NCI-H460 (cell line): ENCODE measurements around the gene CALHM6. TPM values are rescaled to one million over a fixed set of nuclear protein-coding genes. Genes with fewer than 3 reads are reported as not detected.

Source experiments
- DNase-seq: peaks from one replicate; pipeline ENCODE4 v3.0.0-alpha.2; 2016; ENCODE audit warnings: low read depth; ENCODE audit errors: extremely low read depth
- total RNA-seq: library from RNA; depleted of rRNA; stranded (reverse); fragments of >200 nt; shearing (Covaris generic); gene quantifications from 2 replicates; pipeline ENCODE4 v1.2.3, GENCODE V29; 2014

The CALHM6 gene
- total RNA-seq, 1 experiment from 2014 or later: 0.45 TPM

DNA sequence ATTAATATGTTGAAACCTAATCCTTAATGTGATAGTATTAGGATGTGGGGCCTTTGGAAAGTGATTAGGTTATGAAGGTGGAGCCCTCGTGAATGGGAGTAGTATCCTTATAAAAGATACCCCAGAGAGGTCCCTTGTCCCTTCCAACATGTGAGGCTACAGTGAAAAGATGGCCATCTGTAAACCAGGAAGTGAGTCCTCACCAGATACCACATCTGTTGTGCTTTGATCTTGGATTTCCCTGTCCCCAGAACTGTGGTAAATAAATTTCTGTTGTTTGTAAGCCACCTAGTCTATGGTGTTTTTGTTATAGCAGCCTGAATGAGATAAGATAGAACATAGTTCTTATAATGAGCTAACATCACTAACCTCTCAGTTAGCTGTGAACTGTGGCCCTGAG is 16.6 kb upstream of the CALHM6 start:
- DNase-seq: no peak

- DNase-seq: no peak
Observed at GRCh38 chr6:116445102-116445501, 16.1 kb upstream of the CALHM6 start.

GRCh38 chr6:116446399-116446798 is 14.8 kb upstream of the CALHM6 start:
- DNase-seq: no peak

DNA sequence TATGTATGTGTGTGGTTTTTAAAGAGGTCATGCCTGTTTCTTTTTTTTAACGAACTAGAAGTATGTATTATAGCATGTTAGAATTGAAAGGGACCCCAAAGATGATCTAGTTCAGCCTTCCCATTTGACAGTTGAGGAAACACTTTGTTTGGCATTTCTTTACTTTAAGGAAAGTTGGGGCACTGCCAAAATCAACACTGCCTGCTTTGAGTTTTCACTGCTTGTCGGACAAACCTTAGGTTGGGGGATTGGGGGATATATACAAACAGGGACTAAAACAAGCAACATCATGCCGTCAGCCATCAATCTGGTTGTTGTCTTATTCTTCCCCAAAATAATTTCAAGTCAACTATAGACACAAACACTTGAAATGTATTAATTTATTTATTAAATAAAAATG is 14.1 kb upstream of the CALHM6 start:
- DNase-seq: no peak

DNA sequence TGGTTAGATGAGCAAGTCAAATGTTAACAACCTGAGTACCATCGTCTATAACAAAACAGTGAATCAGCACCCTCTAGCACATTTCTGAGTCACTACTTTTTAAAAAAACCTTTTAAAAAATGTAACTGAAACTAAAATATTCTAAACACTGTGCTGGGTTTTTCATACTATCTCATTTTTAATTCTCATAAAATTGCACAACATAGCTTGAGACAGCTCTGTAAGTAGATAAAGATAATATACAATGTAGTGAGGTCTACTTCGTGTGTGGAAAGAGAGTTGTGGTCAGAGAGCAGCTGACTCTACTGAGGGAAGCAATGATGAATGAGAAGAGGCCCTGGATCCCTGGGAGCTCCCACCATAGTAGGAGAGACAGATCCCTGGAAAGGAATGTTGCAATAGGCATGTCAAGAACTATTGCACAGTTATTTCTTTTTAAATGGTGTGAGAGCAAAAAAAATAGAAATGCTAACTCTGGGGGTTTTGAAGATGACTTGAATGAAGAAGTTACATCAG is 13.6 kb upstream of the CALHM6 start:
- no peak for DNase-seq

DNA sequence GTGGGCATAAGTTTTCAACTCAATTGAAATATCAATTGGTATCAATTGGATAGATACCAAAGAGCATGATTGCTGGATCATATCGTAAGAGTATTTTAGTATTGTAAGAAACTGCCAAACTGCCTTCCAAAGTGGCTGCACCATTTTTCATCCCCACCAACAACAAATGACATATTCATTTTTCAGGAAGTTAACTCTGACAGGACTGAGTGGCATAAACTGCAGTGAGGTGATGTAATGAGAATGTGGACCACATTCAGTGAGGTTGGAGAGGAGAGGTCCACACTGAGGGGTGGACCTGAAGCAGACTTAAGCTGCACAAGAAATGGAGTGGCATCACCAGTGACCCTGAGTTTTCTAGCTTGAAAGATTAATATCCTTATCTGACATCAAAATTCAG is 11.6 kb upstream of the CALHM6 start:
- no peak for DNase-seq

GRCh38 chr6:116450185-116450710 is 10.9 kb upstream of the CALHM6 start:
- no peak for DNase-seq

DNA sequence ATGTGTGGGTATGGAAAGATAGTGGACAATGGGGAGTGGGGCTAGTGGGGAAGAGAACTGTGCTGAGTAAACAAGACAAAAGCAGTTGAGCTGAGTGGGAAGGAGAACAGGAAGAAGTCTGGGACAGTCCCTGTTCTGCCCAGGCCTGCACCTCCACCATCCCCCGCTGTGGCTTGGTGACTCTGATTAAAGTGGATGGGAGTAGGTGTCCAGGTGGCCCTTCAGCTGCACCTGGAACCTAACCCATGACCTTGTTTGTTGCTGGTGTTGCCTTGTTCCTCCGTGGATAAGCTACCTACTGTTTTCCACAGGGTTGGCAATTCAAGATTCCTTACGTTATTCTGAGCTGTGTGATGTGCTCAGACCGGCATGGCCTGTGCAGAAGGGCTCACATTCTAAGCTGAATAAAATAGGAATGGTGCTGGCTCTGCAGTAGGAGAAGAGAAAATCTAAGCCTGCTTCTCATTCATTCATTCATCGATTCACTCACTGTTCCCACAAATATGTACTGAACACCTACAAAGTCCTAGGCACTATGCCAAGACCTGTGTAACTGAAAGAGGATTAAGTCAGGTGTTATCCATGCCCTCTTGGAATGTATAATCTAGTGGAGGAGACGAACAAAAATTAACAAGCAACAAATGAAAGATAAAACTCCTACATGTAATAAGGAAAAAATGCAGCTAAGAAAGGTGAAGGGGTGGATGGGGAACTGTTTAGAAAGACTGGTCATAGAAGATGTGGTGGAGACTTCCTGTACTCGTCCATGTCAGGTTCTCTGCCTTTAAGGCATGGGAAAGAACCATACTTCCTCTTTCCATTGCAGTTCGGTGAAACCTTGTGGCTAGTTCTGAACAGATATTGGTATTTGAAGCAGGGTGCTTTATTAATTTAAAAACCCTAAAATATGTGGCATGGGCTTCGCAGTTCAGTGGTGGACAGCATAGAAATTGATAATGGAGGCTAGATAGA is 10.1 kb upstream of the CALHM6 start:
- DNase-seq: no peak

DNA sequence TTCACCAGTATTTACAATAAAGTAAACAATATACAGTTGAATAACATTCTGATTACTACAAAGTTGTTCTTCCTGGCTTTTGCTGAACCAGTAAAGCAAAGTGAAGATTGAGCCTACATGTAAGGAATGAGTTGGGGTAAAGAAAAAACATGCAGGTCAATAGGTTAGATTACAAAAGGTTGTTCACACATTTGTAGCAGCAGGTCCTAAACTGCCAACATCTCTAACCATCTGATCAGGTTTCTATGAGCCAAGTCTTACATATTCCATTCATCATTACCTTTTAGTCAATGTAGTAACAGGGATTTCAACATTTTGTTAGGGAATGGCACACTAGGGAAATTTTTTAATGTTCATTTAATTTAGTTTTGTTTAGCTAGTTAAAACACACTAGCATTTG is 9.3 kb upstream of the CALHM6 start:
- no peak for DNase-seq

- no peak for DNase-seq
Observed at GRCh38 chr6:116452531-116452930, 8.6 kb upstream of the CALHM6 start.

DNA sequence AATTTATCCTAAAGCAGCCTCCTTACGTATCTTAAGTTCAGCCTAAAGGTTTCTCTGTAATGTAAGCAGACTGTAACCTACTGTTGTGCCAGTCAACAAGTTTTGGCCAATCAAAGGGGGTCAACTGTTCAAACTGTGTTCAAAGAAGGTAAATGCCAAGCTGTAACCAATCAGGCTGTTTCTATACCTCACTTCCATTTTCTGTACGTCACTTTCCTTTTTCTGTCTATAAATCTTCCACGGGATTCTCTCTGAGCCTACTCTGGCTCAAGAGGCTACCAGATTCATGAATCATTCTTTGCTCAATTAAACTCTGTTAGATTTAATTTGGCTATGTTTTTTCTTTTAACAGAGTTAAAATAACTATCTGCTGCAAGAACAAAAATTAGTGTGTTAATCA is 5.1 kb upstream of the CALHM6 start:
- no peak for DNase-seq

DNA sequence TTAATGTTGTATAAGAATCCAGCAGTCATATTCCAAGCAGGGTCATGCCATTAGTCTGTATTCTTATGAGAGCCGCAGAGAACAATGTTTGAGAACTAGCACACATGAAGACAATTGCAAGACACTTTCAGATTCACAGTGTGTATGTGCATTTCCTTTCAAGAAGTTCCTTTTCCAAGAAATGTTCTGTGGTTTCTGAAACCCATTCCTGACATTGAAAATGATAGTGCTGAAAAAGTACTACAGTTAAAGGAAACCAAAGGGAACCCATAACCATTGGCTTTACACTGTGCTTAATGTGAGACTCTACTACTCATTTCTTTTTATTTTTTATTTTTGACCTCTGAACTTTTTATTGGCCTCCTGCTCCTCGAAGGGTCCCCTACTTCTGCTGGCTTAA is 4.2 kb upstream of the CALHM6 start:
- no peak for DNase-seq

GRCh38 chr6:116458264-116458663 is 2.9 kb upstream of the CALHM6 start:
- DNase-seq: no peak

GRCh38 chr6:116459927-116460326 is 1.2 kb upstream of the CALHM6 start:
- DNase-seq: no peak

DNA sequence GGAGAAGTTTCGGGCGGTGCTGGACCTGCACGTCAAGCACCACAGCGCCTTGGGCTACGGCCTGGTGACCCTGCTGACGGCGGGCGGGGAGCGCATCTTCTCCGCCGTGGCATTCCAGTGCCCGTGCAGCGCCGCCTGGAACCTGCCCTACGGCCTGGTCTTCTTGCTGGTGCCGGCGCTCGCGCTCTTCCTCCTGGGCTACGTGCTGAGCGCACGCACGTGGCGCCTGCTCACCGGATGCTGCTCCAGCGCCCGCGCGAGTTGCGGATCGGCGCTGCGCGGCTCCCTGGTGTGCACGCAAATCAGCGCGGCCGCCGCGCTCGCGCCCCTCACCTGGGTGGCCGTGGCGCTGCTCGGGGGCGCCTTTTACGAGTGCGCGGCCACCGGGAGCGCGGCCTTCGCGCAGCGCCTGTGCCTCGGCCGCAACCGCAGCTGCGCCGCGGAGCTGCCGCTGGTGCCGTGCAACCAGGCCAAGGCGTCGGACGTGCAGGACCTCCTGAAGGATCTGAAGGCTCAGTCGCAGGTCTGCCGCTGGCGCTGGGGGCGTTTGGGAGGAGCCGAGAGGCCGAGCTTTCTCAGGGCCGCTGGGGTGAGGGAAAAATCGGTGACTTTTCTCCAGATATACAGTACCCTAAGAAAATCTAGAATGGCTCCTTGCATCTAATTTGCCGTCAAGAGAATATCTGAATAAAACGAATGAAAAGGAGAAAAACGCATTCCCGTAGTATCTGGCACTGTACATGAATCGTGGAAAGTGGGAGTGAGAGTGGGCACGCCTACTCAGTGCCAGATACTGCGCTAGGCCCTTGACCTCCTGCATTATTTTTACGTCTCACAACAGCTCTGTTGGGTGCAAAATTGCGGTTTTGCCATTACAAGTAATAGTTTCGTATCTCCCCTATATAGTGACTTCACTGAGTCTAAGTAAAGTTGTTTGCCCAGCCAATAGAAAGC is 1.0 kb downstream of the CALHM6 start:
- no peak for DNase-seq

- DNase-seq: no peak
Observed at GRCh38 chr6:116463301-116463700, 2.1 kb downstream of the CALHM6 start.

DNA sequence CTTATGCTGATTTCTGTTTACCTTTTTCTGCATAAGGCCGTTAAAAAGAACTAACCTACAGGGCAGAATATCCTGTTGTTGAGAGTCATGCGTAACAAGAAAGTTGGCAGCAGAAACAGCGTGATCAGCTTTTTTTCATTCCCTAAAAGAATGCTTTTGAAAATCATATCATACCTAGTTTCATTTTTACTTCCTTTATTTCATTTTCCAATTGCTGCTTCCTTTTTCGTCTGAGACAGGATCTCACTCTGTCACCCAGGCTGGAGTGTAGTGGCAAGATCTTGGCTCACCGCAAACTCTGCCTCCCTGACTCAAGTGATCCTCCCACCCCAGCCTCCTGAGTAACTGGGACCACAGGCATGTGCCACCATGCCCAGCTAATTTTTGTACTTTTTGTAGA is 4.1 kb downstream of the CALHM6 start:
- no peak for DNase-seq

DNA sequence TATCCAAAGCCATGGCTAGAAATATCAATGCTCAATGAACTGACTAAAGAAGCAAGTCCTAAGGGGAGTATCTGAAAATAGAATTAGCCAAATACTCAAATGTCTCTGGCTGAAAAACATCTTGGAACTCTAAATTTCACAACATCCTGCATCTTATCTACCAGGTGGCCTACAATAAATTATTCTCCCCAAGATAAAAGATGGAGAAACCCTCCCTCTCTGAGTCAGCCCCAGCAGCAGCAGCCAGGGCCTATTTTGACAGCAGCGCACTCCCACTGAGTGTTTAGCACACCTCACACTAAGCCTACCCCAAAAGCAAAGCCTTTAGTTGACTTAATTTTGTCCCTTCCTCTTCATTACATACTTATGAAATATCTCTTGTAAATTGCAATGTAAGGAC is 5.9 kb downstream of the CALHM6 start:
- DNase-seq: no peak

- DNase-seq: no peak
Observed at GRCh38 chr6:116467514-116467913, 6.3 kb downstream of the CALHM6 start.

DNA sequence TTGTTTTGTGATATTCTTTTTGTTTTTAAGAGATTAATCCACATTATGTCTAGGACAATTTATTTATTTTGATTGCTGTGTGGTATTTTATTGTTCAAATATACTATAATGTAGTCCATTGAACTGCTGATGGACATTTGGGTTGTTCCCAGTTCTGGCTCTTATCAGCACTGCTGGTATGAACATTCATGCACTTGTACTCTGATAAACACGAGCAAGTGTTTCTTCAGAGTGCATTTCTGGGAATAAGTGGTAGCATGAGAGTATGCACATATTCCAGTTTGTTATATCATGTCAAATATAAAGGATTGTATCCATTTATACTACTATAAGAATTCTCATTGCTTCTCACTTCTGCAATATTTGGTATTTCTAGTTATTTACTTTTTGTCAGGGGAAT is 7.1 kb downstream of the CALHM6 start:
- no peak for DNase-seq

DNA sequence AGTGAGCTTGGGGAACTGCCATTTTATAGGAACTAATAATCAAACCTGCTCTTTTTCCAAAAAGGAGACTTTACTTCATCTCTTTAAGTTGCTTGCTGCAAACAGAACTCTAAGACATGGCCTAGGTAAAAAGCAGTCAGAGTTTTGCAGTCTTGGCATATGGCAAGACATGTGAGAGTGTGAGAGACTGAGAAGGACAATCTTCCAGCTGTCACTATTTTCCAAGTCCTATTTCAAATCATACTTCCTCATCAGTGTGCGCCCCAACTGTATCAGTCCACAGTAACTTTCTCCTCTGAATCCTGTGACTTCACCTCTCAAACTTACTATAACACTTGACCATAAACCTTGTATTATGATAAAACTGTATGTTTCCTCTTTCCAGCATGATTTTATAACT is 10.4 kb downstream of the CALHM6 start:
- no peak for DNase-seq
